Measurements from ENCODE around the gene SCAMP5.

Gene SCAMP5

GRCh38 chr15:75023181-75023871, 28.0 kb downstream of the SCAMP5 start, which contains the start of gene PPCDC:
PPCDC (plus strand) TSS chr15:75023590; CDS start chr15:75028319, 4,729 bp downstream.
- DNase-seq (ENCODE audit: low spot score), result peak; percentile 99

GRCh38 chr15:75023872-75024636, 28.7 kb downstream of the SCAMP5 start:
- DNase-seq (ENCODE audit: low spot score), result peak; percentile 35

GRCh38 chr15:75025107-75025506, 29.7 kb downstream of the SCAMP5 start:
- DNase-seq (ENCODE audit: low spot score), result no peak

GRCh38 chr15:75025548-75026260, 30.3 kb downstream of the SCAMP5 start:
- no peak for DNase-seq (ENCODE audit: low spot score)

- no peak for DNase-seq (ENCODE audit: low spot score)
Observed at GRCh38 chr15:75027551-75027950, 32.2 kb downstream of the SCAMP5 start.

GRCh38 chr15:75028991-75029377, 33.6 kb downstream of the SCAMP5 start:
- DNase-seq (ENCODE audit: low spot score), result no peak

GRCh38 chr15:75029378-75030022, 34.1 kb downstream of the SCAMP5 start:
- peak; percentile 83 for DNase-seq (ENCODE audit: low spot score)

DNA sequence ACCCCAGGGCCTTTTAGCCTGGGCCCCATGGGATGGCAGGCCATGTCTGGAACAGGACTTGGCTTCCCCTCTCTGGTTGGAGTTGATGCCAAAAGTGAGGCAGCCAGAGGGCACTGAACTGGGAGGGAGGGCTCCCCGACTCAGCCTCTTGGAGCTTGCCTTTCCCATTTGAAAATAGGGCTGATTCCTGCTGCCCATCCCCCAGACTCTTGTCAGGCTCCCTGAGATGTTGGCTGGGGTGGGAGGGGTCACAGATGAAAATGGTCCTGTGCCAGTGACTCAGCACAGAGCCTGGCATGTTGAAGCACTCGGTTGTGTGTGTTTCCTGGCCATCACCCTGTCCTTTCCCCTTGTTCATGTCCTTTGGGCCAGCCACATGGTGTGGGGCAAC, 34.7 kb downstream of the SCAMP5 start:
- DNase-seq (ENCODE audit: low spot score), result no peak

- DNase-seq (ENCODE audit: low spot score), result no peak
Observed at GRCh38 chr15:75030424-75030823, 35.1 kb downstream of the SCAMP5 start.

DNA sequence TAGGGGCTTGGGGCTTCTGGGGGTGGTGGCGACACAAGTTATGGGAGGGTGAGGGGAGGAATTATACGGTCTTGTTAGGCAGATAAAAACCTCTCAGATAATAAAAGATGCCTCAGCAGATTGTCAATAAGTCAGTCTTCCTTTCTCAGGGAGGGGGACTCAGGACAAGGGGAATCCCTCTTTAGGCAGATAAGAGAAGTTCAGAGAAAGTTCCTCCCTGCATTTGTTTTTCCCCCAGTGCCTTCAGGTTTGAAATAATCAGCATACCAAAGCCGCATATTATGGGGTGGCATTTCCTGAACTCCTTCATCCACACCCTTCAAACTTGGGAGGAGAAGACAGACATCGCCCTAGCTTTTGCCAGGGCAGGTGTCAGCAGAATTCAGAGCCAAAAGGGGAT, 36.5 kb downstream of the SCAMP5 start:
- no peak for DNase-seq (ENCODE audit: low spot score)

DNA sequence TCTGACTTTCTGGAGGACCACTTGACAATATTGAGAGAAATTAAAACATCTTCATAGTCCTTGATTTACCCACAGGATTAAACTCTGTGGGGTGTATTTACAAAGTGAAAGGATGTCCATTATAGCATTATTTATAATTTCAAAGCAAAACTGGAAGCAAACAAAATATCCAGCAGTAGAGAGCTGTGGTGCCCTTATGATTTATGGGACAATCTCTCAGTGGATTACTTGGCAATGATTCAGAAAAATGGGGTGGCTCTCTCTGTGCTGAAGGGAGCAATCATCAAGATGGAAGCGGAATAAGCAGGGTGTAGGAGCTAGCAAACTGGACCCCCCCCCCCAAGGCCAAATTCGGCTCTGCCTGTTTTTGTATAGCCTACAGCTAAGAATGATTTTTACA, 37.0 kb downstream of the SCAMP5 start:
- no peak for DNase-seq (ENCODE audit: low spot score)

DNA sequence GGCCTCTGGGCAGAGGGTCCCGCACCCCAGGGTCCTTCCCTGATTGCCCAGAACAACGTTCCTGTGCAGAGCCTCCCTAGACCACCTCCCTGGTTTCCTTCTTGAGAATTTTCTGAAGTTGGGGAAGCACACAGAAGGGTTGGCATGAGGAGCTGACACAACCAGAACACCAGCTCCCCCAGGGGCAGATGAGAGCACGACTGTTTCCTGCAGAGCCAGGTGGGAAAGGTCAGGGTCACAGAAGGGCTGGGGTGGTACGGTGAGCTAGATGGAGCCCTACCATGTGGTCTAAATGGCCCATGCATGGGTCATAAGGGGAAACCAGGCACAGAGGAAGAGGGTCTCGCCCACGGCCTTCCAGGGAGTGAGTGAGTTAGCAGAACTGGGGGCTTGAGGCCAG, 38.4 kb downstream of the SCAMP5 start:
- DNase-seq (ENCODE audit: low spot score), result no peak

DNA sequence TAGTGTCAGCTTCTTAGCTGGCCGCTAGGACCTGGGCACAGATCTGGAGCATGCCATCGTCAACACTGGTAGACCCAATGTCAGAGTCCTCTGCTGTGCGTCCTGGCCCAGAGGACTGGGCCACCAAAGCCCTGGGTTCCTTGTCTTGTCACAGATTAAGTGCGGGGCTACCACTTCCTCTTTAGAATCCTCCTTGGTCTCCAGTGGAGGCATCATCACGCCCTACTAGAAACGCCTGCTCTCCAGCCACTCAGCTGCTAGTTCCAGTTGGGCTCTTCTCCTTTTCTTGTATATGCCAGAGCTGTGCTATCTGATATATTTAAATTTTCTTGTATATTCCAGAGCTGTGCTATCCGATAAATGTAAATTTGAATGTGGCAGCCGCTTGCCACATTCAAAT, 39.3 kb downstream of the SCAMP5 start:
- DNase-seq (ENCODE audit: low spot score), result no peak

DNA sequence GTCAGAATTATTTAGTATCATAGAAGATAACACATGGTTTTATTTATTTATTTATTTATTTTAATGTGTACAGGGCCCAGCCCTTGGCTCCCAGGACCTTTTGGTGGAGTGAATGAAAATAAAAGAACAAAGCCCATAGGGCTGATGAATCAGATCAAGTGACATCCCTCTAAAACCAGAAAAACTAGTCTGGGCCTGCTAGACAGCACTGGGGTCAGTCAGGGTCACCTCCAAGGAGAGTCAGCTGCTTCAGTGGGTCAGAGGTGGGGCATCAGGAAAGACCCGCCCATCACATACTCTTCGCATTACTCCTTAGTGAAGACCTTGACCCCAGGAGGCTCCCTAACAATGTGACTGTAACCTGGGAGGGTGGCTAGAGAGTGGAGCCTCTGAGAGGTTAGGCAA, 40.9 kb downstream of the SCAMP5 start:
- no peak for DNase-seq (ENCODE audit: low spot score)

DNA sequence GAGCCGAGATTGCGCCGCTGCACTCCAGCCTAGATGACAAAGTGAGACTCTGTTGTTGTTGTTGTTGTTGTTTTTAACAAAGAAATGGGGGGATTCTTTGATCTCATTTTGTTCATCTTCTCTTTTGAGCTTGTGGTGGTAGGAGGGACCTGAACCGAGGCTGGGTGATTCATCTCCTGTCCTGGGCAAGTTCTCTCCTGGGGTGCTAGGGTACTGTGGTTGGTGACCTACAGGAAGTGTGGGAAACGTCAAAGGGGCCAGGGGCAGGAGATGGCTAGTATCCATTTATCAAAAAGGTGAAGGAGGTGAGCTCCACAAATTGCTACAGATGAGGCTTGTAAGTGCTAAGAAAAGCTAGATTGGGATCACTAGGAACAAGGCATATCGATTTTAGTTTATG, 42.3 kb downstream of the SCAMP5 start:
- DNase-seq (ENCODE audit: low spot score), result no peak

GRCh38 chr15:75038231-75038630, 42.9 kb downstream of the SCAMP5 start:
- DNase-seq (ENCODE audit: low spot score), result no peak

DNA sequence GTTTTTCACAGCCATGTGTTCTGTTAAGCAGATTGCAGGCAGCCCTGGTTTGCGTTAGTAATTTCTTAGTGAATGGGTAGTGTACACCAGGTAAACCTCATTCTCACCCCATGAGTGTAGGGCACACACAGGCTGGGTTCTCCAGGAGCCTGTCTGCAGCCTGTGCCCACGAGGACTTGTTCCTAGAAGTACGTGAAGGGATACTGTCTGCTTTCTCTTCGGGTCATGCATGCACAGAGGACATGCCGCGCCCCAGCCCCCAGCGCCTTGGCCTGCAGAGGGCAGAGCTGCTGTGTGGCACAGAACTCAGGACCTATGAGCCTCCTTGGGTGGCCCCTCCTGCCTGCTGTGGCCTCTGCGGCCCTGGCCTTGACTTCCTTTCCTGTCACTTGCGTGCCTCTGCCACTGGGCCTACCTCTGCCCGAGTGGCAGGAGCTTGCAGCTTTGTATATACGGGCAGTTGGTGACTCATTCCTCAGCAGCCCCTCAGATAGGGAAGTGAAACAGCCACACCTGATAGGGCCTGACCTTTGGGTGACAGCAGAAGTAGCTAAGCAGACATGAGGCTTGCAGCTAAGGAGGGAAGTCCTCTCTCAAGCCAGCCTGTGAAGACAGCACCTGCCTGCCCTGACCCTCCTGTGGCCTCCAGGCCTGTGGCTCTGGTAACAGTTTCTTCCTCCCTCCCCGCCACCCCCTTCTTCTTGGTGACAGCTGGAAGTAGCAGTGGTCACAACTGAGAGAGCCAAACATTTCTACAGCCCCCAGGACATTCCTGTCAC, 47.6 kb downstream of the SCAMP5 start:
- DNase-seq (ENCODE audit: low spot score), result no peak

DNA sequence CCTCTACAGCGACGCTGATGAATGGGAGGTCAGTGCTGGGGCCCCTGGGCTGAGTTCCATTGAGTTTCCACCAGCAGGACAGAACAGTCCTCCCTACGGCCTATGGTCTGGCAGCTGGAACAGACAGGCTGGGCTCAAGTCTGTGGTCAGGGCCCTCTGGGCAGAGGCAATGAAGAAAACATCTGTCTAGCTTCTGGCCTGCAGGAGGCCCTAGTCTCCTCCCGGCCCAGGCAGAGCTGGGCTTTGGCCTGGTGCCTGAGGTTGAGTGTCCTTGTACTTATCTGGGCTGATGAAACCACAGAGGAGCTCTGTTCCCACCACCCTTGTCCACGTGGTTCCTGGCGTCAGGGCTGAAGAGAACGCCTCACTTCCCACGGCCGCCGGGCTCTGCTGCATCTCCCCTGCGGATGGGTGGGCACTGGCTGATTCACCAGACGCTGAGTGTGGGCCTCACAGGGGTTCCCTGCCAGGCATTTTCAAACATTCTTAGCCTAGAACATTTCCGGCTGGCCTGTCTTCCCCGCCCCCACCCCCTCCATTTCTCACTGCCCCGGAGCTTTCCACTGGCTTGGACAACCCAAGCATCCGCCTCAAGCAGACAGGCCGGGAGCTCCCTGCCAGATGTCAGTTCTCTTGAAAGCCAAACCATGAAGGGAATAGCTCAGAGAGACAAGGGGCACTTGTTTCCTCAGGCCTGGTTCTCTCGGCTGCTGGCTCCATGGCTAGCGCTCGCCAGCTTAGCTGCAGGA, 48.3 kb downstream of the SCAMP5 start:
- peak; percentile 92 for DNase-seq (ENCODE audit: low spot score)

GRCh38 chr15:75044258-75044878, 49.0 kb downstream of the SCAMP5 start:
- no peak for DNase-seq (ENCODE audit: low spot score)

DNA sequence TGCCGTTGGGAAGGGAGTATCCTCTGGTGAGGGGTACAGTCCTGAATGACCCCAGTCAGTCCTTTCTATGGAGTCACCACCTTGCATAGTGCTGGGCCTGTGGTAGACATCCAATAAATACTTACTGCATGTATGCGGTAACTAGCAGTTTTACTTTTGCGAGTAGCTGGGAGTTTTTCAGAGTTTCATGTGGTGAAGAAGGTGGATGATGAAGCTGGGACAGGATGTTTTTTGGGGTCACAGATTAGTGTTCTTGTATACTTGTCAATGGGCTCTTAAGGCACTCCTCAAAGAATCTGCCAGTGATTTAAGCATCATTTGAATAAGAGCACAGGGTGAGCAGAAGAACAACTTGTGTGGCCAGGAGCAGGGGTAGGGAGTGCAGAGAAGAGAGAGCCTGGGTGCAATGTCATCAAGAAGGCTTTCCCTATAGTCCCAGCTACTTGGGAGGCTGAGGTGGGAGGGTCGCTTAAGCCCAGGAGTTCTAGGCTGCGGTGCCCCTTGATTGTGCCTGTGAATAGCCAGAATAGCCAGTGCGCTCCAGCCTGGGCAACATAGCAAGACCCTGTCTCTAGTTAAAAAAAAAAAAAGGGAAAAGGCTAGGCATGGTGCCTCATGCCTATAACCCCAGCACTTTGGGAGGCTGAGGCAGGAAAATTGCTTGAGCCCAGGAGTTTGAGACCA, 50.1 kb downstream of the SCAMP5 start:
- DNase-seq (ENCODE audit: low spot score), result no peak
